GM19438 (cell line): Measurements from ENCODE around the gene TACO1.
A peak's percentile ranks its signal among the peaks of the same experiment; 100 is the strongest.

Source experiments
- ATAC-seq: cut with Tn5 transposase; IDR thresholded peaks from one replicate; pipeline ENCODE4 v1.9.1; 2021; ENCODE audit warnings: low read depth; ENCODE audit not compliant: unreplicated experiment

TACO1 gene

DNA sequence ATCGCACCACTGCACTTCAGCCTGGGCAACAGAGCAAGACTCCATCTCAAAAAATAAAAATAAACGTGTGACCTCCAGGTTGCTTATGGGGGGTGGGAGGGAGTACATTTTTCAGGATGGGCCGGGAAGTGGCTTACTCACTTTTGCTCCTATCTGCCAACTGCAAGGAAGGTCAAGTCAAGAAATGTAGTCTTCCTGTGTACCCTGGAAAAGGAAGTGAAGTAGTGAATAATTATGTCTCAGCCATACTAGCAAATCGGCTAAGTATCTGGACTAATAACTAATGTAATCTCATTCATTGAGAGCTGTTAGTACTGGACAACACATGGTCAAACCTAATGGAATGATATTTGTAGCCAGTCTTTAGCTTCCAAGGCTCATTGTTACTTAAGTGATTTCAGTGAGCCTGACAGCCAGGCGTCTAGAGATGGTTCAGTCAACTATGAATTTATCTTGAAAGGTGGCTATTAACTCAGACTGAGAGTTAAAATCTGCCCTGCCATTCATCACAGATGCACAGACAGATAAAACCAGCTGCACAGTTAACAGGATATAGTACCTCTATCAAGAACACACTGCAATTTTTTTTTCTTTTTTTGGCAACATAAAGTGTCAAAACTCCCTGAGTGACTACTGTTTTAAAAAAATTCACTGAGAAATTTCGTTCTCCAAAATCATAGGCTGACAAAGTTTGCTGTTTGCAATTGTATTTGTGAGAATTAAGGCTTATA is 3.7 kb upstream of the TACO1 start:
- no peak for ATAC-seq

DNA sequence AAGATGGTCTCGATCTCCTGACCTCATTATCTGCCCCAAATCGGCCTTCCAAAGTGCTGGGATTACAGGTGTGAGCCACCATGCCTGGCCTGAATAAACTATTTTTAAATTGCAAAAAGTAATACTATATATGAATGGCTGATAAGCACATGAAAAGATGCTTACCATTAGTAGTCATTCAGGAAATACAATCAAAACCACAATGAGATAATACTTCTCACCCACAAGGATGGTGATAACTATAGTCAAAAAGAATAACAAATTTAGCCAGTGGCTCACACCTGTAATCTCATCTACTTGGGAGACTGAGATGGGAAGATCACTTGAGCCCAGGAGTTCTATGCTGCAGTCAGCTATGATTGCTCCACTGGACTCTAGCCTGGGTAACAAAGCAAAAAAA is 2.4 kb upstream of the TACO1 start:
- ATAC-seq: no peak

DNA sequence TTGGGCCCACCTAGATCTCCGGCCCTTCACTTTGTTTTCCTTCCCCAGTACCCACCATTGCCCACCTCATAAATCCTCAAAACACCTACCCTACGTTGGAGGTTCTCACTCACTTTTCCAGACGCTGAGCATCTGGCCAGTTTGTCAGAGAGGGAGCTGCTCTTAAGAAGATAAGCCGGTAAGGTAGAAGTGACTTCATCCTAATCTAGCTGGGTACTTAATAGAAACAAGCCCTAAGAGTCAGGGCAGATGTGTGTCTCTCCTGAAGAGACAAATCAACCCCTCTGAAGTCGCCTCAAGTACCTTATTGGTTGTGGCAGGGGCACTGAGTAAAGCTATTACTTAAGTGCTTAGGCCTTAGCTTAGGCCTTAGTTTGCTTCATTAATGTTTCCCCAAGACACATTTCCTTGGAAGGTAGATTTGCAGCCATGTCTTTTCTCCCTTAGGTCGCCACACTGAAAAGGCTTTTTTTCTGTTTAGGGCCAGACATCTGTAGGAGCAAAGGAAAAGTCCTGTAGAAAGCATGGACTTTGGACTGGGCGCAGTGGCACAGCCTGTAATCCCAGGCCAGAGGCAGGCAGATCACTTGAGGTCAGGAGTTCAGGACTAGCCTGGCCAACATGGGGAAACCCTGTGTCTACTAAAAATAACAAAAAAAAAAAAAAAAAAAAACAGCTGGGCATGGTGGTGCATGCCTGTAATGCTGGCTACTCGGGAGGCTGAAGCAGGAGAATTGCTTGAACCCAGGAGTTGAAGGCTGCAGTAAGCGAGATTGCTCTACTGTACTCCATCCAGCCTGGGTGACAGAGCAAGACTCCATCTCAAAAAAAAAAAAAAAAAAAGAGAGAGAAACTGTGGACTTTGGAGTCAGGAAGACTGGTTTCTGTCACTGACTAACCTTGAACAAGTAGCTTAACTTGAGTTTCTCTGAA is 1.0 kb downstream of the TACO1 start:
- ATAC-seq: no peak

DNA sequence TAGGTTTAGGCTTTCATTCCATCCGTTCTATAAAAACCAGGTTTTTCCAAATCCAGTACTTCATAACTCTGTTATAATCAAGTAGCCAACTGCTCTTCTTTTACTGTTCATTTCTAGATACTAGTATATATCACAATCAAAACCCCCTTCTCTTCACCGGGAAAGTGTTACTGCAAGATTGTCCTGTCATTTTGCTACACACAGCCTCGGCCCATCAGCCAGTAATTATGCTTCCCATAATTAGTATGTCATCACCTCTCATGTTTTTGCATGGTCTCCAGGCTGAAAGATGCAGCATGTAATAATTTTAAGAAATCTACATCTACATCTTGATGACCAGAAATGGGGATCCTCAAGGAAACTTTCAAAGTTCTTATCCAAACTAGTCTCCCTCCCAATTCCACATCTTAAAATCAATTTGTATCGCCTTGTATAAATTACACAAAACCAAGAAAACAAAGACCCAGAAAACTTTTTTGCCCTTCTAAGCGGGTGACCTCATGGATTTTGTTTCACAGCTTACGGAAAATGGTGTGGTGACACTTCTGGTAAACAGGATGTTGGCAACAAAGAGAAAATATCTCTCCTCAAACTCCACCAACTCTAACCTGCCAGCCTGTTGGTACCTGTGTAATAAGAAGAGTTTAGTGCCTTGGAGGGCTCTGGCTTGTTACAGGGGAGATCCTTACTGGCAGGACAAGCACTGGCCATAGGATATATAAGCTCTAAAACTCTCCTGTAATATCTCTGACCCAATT is 9.3 kb downstream of the TACO1 start:
- no peak for ATAC-seq

DNA sequence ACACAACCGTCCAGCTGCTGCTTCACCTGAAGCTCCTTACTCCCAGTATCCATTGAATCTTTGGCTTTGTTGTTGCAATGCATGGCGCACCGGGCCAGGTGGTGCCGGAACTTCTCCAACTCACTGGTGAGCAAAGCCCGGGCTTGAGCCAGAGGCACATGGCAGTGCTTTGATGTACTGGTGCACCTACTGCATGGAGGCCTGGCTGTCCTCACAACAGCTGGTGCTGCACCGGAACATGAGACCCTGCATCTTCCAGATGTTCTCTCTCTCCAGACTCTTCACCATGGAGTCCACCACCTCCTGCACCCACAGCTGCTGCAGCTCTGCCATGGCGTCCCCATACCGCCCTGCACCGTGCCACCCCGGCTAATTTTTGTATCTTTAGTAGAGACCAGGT is 10.2 kb downstream of the TACO1 start:
- no peak for ATAC-seq

DNA sequence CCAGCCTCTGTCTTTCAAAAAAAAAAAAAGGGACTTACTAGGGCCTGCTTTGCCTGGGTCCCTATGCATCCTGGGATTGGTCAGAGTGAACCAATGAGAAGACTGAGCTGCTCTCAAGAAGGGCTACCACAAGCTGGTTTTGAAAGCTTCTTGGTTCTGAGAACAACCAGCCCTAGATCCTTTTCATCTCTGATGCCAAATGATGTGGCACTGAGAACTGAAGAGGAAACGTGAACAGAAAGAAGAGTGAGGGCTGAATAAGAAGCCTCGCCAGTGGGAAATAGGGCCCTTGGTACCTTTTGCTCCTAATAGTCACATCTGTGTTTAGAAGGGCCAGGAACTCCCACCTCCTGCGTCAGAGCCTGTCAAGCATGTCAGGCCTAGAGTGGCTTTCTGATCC is 10.7 kb downstream of the TACO1 start:
- no peak for ATAC-seq

DNA sequence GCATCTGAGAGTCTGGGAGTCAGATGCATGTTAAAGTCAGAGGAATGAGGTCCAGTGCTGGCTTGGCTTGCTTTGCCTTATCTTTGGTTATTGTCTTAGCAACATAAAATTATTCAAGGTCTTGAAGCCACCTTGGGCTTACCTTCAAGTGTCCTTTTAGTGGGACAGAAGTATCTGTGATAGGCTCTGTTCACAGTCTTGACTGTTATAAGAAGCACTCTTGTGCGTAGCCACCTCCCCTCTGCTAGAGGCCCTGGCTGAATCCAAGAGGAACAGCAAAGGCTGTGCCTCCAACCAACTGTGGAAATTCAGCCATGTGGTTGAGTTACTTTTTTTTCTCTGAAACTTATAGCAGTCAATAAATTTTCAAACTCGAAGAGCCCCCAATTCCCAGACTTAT is 13.0 kb downstream of the TACO1 start:
- no peak for ATAC-seq

GRCh38 chr17:63621229-63621683 is 20.6 kb downstream of the TACO1 start:
- no peak for ATAC-seq

DNA sequence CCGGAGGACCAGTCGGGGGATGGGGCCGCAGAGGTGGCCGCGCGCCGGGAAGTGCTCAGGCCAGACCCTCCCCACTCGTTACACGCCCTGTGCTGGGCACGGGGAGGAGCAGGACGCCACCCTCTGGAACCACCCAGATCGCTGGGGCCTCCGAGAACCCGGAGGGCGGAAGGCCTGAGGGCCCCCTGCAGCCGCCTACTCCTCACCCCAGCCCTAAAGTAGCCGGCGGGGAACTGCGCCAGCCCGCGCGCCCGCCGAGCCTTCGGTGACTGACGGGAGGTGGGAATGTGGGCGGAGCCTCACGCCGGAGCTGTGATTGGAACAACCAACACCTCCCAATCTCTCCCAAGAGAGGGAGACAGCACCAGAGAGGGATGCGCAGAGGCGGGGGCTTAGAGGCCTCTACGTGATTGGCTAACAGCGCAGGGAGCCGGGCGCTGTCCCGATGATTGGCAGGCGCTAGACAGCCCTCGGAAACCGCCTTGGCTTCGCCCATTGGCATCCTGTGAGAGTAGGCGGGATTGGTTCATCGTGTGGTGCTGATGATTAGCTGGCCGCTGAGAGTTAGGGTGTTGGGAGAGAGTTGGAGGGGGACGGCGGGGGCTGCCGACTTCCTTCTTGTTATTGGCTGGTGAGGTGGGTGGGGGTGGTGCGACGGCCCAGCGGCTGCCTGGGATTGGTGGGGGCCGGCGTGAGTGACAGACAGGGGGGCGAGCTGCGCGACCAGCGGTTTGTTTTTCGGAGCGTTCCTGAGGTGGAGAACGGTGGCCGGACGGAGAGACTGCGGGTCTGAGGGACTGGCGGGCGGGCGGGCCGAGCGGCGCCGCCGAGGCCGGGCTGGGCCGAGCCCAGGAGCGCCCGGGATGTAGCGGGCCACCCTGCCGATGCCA is 21.2 kb downstream of the TACO1 start, which contains the start of gene MAP3K3:
TSS of gene MAP3K3 (plus strand) at position 734 of the 890 bp plus-strand sequence. CDS start 343 bp downstream, outside the sequence.
- ATAC-seq: peak; percentile 92

DNA sequence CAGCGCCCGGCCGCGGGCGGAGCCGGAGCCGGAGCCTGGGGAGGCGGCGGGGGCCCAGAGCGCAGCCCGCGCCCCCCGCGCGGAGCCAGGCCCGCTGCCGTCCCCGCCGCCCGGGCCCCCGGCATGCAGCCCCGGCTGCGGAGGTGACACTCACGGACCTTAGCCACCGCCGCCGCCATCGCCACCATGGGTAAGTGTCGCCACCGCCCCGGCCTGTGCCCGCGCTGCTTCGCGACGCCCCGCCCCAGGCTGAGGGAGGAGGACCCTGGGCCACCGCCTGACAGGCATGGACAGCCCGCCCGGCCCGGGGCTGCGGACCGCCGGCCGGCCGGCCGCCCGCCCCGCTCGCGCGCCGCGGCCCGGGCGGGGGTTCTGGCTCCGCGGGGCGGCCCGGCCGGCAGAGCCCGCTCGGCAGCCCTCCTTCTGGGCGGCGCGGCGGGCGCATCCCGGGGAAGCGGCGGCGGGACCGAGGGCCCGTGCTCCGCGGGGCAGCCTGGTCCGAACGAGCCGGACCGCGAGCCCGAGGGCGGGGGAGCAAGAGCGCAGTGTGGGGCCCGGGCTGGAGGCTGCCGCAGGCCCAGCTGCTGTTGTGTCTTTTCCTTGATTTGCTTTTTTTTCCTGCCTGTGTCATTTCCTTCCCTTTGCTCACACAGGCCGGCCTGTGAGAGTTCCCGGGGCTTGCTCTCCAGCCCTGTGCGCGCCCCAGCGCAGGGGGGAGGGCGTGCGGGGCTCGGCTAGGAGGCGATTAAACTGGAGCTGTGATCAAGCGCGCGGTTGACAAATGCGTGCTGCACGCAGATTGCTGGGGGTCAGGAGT is 22.1 kb downstream of the TACO1 start:
- ATAC-seq: peak; percentile 14

DNA sequence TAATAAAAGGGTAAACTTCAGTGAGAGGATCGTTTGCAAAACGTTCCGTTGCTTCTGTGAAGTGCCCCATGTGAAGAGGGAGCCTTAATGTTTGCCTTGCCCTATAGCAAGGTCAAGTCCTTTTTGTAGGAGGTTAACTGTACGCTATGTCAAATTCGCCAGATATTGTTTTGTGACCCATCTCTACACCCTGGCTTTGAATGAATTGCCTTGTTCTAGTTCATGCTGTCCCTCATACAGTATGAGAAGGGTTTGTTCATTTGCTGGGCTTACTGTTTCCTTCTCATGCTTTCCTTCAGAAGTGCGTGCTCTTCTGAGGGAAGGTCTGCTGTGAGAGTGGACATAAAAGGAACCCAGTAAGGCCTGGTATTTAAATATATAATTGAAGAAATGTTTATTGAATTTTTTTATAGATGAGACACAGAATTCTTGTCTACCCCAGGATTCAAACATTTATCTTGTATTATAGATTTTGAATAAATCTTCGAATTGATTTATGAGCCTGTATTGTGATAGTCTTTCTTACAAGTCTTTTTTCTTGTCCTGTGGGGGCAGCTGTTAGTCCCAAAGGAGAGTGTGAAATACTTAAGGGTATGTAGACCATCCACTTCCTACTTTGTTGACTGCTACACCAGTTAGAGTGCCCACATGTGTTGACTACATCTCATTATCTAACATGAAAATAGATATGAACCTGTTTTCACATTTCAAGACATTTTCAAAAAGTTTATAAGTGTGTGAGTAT is 23.3 kb downstream of the TACO1 start:
- ATAC-seq: no peak

GRCh38 chr17:63624531-63624880 is 23.8 kb downstream of the TACO1 start:
- no peak for ATAC-seq

DNA sequence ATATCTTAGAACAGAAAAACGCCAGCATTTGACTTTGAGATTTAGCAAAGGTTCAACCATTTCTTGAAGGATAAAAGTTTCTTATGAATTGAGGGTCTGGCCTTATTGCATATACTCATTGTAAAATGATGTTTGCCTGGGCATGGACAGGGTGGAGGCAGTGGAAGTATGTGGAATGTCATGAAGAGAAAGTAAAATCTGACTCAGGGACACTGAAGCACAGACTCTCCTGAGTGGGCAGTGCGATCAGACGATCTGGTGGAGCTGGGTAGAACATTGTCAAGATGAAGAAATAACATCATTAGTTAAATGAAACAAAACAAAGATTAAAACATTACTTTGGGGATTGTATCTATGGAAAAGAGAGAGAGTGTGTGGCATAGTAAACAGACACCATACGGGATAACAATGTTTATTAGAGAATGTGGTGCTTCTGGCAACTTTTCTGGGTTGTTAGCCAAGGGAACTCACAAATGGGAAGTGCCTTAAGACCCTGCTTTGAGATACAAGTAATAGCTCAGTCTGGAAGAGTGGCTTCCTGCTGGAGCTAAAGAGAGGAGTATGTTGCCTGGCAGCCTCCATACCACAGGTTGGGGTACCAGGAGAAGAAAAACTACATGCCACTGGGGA is 26.0 kb downstream of the TACO1 start:
- no peak for ATAC-seq

DNA sequence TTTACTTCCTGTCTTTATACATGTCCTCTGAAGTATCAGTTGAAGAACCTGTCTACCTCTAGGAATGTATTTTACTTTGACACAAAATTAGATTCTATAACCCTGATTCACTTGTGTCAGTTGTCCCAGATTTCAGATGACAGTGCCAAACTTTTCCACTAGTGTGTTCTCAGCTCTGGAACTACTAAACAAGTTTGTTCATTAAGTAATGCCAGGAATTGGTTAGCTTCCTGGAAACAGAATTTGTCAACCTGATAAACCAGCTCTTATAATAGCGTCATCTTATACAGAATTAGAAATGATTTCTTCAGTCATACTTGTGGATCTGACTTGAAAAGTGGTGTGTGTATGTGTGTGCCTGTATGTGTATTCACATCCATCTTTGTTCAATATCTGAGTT is 28.9 kb downstream of the TACO1 start:
- no peak for ATAC-seq

- ATAC-seq: no peak
Measured at GRCh38 chr17:63631062-63631461, 30.4 kb downstream of the TACO1 start.

GRCh38 chr17:63631626-63632025 is 30.9 kb downstream of the TACO1 start:
- no peak for ATAC-seq

GRCh38 chr17:63633742-63634141 is 33.0 kb downstream of the TACO1 start:
- no peak for ATAC-seq

DNA sequence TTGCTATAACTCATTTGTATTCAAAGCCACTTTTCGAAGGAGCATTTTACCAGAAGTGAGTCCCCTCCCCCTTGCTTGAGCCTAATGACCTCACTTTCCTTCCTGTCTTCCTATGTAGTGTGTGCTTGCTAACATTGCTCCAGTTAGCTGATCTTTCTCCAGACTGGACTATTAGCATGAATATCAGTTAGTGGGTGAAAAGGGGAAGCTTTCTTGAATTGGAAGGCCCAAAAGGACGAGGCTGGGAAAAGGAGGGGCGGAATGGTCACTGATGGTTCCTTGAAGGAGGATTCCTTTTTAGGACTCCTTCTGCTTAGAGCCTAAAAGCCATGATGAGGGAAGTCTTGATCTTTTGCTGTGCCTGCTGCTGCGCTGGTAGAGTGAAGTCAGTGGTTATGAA is 33.5 kb downstream of the TACO1 start:
- no peak for ATAC-seq
